CD4-positive, alpha-beta T cell treated with Interleukin-6 for 4 hours (primary cell): ENCODE results near the gene WFS1.

Experiments used
- DNase-seq: peaks from one replicate; pipeline ENCODE4 v3.0.0-alpha.2; 2020; ENCODE audit warnings: mixed read lengths

Gene WFS1

GRCh38 chr4:6269616-6270511 is at the start of gene WFS1:
TSS of gene WFS1 (plus strand) at chr4:6269850. CDS start at chr4:6277456, 7,606 bp downstream.
- peak; percentile 99 for DNase-seq

GRCh38 chr4:6221301-6221850 is 48.3 kb upstream of the WFS1 start:
- no peak for DNase-seq

- DNase-seq: peak; percentile 14
Measured at GRCh38 chr4:6221851-6222760, 47.5 kb upstream of the WFS1 start.

GRCh38 chr4:6222761-6223292 is 46.8 kb upstream of the WFS1 start:
- no peak for DNase-seq

GRCh38 chr4:6224735-6225134 is 44.9 kb upstream of the WFS1 start:
- no peak for DNase-seq

- DNase-seq: no peak
Measured at GRCh38 chr4:6225469-6225868, 44.2 kb upstream of the WFS1 start.

- DNase-seq: no peak
Measured at GRCh38 chr4:6226506-6226905, 43.1 kb upstream of the WFS1 start.

- DNase-seq: no peak
Measured at GRCh38 chr4:6227412-6228157, 42.1 kb upstream of the WFS1 start.

- DNase-seq: no peak
Measured at GRCh38 chr4:6228158-6229067, 41.2 kb upstream of the WFS1 start.

GRCh38 chr4:6229095-6229494 is 40.6 kb upstream of the WFS1 start:
- DNase-seq: no peak

- no peak for DNase-seq
Measured at GRCh38 chr4:6229671-6230501, 39.8 kb upstream of the WFS1 start.

- no peak for DNase-seq
Measured at GRCh38 chr4:6230502-6230785, 39.2 kb upstream of the WFS1 start.

GRCh38 chr4:6230827-6231662 is 38.6 kb upstream of the WFS1 start:
- DNase-seq: no peak

- DNase-seq: no peak
Measured at GRCh38 chr4:6231663-6232165, 37.9 kb upstream of the WFS1 start.

GRCh38 chr4:6232836-6233785 is 36.5 kb upstream of the WFS1 start:
- no peak for DNase-seq

- DNase-seq: no peak
Measured at GRCh38 chr4:6233929-6234328, 35.7 kb upstream of the WFS1 start.

GRCh38 chr4:6235012-6235411 is 34.6 kb upstream of the WFS1 start:
- no peak for DNase-seq
